C4-2B (cell line): ENCODE data around the gene KLHDC8A.
"Not testable (repeated sequence)": the region's sequence is repeated elsewhere in the genome, so short reads cannot be mapped to it uniquely, and the experiment has no call there.

Experiments
- H3K27ac ChIP-seq: fragments of 450-650 bp; 2 replicates; pipeline ENCODE4 v1.5.1; 2017
- CTCF ChIP-seq: fragments of 450-650 bp; conservative IDR thresholded peaks from 2 replicates; pipeline ENCODE4 v1.5.1; 2017; ENCODE audit warnings: mild to moderate bottlenecking
- ZFX ChIP-seq: fragments of 450-650 bp; IDR thresholded peaks from 2 replicates; pipeline ENCODE4 v1.6.1; 2017

KLHDC8A gene

DNA sequence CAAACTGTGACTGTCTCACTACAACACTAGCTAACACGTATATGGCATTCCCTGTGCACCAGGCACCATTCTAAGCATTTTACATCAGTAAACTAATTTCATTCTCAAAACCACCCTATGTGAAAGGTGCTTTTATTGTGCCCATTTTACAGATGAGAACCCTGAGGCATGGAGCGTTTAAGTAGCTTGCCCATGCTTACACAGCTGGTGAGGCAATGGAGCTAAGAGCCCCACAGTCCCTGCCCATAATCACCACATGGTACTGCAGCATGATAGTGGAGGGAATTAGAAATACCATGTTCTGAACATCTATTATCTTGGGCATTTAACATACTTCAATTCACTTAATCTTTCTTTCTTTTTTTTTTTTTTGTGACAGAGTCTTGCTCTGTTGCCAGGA, 31.1 kb upstream of the KLHDC8A start:
- TF ChIP-seq ZFX: no peak
- no peak for TF ChIP-seq CTCF
- no peak overlapping the region for H3K27ac ChIP-seq

- H3K27ac ChIP-seq: not testable (repeated sequence)
Observed at GRCh38 chr1:205382990-205383389, 26.3 kb upstream of the KLHDC8A start.

DNA sequence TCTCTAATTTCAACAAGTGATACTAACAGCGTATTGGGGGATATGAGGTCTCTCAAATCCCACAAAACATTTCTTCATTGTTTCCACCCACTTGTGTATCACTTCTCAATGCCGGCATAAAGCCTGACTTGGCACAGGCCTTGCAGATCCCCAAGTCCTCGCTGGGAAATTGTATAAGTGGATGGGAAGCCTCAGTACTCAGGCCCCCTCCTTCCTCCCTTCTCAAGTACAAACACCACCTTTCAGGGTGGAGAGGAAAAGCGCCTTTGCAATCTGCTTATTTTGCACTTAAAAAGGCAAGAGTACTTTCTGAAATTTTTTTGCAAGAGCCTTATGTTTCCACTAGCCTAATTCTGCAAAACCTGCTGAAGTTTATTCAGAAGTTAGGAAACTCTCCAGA, 25.8 kb upstream of the KLHDC8A start:
- H3K27ac ChIP-seq: no peak overlapping the region
- TF ChIP-seq ZFX: no peak
- no peak for TF ChIP-seq CTCF

GRCh38 chr1:205381305-205381704, 24.6 kb upstream of the KLHDC8A start:
- TF ChIP-seq ZFX: no peak
- no peak for TF ChIP-seq CTCF

GRCh38 chr1:205380882-205381281, 24.2 kb upstream of the KLHDC8A start:
- TF ChIP-seq ZFX (no peak), CTCF (no peak)
- no peak overlapping the region for H3K27ac ChIP-seq

More at GRCh38 chr1:205381305-205381704, 24.6 kb upstream of the KLHDC8A start:
- H3K27ac ChIP-seq: no peak overlapping the region

DNA sequence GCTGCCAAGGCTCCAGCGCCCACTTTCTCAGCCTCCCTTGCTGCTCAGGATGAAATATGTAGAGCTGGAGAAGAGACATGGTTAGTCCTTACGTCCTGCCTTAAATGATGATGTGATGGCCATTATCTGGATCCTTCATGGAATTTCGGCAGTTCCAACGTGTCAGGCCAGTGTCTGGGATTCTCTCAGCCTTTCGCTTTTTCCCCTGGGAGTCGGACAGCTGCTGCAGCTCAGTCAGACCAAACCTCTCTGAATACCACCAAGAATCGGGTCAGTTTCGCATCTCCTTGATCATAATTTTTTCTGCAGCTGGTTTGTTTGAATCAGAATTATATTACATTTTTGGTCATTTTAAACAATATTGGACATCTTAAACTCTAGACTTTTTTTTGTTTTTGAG, 22.3 kb upstream of the KLHDC8A start:
- TF ChIP-seq ZFX: no peak
- TF ChIP-seq CTCF: no peak
- H3K27ac ChIP-seq: no peak overlapping the region

DNA sequence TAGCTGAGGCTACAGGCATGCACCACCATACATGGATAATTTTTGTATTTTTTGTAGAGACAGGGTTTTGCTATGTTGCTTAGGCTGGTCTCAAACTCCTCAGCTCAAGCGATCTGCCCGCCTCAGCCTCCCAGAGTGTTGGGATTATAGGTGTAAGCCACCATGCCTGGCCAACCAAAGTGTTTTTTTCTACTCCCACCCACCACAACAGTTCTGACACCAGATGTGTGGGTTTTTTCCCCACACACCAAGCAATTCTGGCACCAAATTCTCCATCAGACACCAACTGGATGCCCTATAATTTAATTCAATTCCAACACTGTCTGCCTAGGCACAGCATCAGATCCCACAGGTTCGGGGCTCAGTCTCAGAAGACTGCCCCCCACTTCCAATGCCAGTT, 20.6 kb upstream of the KLHDC8A start:
- no peak overlapping the region for H3K27ac ChIP-seq
- no peak for TF ChIP-seq ZFX
- no peak for TF ChIP-seq CTCF

GRCh38 chr1:205376739-205377138, 20.0 kb upstream of the KLHDC8A start:
- TF ChIP-seq ZFX (no peak), CTCF (no peak)
- H3K27ac ChIP-seq: no peak overlapping the region
